ENCODE results near the gene FAS. TPM values are rescaled to one million over a fixed set of nuclear protein-coding genes. Genes with fewer than 3 reads are reported as not detected.

The FAS gene
- total RNA-seq, 1 donor from 2014 or later = 36.1 TPM

GRCh38 chr10:89047397-89047796 is 56.8 kb downstream of the FAS start:
- Histone ChIP-seq H3K27me3 (ENCODE audit: control insufficient read depth, insufficient read depth, low read length) (no peaks in the 10 kb centered on the region), H3K36me3 (ENCODE audit: control insufficient read depth, insufficient read depth, low read length) (no peaks in the 10 kb centered on the region), H3K4me3 (ENCODE audit: low read depth, low read length) (no peak overlapping the region)
- TF ChIP-seq, protein P1, sequence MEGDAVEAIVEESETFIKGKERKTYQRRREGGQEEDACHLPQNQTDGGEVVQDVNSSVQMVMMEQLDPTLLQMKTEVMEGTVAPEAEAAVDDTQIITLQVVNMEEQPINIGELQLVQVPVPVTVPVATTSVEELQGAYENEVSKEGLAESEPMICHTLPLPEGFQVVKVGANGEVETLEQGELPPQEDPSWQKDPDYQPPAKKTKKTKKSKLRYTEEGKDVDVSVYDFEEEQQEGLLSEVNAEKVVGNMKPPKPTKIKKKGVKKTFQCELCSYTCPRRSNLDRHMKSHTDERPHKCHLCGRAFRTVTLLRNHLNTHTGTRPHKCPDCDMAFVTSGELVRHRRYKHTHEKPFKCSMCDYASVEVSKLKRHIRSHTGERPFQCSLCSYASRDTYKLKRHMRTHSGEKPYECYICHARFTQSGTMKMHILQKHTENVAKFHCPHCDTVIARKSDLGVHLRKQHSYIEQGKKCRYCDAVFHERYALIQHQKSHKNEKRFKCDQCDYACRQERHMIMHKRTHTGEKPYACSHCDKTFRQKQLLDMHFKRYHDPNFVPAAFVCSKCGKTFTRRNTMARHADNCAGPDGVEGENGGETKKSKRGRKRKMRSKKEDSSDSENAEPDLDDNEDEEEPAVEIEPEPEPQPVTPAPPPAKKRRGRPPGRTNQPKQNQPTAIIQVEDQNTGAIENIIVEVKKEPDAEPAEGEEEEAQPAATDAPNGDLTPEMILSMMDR (IDR thresholded peaks at IDR 0.05; ENCODE audit: insufficient read depth, low read length, severe bottlenecking) = no peak
- no peak for FAIRE-seq
- no peak for DNase-seq (ENCODE audit: low read depth)

DNA sequence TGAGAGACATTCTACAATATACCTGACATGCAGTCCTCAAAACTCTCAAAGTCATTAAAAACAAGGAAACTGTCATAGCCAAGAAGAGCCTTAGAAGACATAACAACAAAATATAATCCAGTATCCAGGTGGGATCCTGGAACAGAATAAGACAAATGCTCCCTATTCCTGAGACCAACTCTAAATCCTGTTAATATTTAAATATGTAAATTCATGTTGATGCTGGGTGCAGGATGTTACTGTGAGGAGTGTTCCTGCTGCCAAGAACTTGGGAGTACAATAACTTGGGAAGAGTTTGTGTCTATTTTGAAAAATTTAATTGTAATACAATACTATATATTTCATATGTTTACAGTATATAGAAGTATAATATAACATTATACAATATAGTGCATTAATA is 61.0 kb downstream of the FAS start:
- Histone ChIP-seq H3K36me3 (ENCODE audit: control insufficient read depth, insufficient read depth, low read length) (no peaks in the 10 kb centered on the region), H3K4me3 (ENCODE audit: low read depth, low read length) (no peak overlapping the region), H3K27me3 (ENCODE audit: control insufficient read depth, insufficient read depth, low read length) (no peaks in the 10 kb centered on the region)
- no peak for FAIRE-seq
- DNase-seq (ENCODE audit: low read depth) = no peak
- TF ChIP-seq, protein P1 (IDR thresholded peaks at IDR 0.05; ENCODE audit: insufficient read depth, low read length, severe bottlenecking) = no peak

DNA sequence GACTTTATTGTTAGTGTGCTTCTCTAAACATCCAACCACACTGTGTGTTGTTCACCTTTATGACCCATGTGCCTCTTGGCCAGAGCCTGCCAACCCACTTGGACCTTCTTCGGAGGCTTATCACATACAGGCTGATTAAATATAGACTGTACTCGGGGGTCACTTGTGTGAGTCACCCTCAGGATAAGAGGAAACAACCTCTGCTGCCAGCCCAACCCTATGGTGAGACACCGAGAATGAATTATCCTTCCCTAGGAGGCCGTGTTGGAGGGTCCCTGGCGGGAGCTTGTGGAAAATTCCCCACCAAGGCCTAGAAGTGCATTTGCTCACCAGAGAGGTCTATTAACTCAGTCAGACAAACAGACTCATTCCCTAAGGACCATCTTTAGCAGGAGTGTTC is 63.0 kb downstream of the FAS start:
- DNase-seq (ENCODE audit: low read depth) (no peak), FAIRE-seq (no peak)
- TF ChIP-seq, protein P1 (IDR thresholded peaks at IDR 0.05; ENCODE audit: insufficient read depth, low read length, severe bottlenecking) = no peak
- H3K4me3 ChIP-seq (ENCODE audit: low read depth, low read length) = no peak overlapping the region
- H3K36me3 ChIP-seq (ENCODE audit: control insufficient read depth, insufficient read depth, low read length) = no peaks in the 10 kb centered on the region
- no peaks in the 10 kb centered on the region for H3K27me3 ChIP-seq (ENCODE audit: control insufficient read depth, insufficient read depth, low read length)

DNA sequence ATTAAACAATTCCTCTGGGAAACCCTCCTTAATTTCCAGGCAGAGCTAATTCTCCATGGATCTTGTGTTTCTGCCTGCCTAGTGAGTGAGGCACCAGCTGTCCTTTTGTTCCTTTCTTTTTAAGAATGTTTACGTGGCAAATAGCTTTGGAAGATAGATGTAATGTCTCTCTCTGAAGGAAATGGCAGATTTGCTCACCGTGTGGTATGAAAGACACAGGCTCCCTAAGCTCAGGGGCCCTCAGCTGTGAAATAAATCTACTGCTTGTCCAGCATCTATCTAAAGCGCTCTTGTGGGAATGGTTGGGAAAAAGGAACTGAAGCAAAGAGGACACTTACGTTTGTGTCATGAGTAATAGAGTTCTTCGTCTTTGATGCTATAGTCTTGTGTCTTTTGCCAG is 64.6 kb downstream of the FAS start:
- Histone ChIP-seq H3K36me3 (ENCODE audit: control insufficient read depth, insufficient read depth, low read length) (no peaks in the 10 kb centered on the region), H3K4me3 (ENCODE audit: low read depth, low read length) (no peak overlapping the region), H3K27me3 (ENCODE audit: control insufficient read depth, insufficient read depth, low read length) (no peaks in the 10 kb centered on the region)
- DNase-seq (ENCODE audit: low read depth) = no peak
- TF ChIP-seq, protein P1 (IDR thresholded peaks at IDR 0.05; ENCODE audit: insufficient read depth, low read length, severe bottlenecking) = no peak
- no peak for FAIRE-seq

- H3K27me3 ChIP-seq (ENCODE audit: control insufficient read depth, insufficient read depth, low read length) = no peaks in the 10 kb centered on the region
- TF ChIP-seq, protein P1 (IDR thresholded peaks at IDR 0.05; ENCODE audit: insufficient read depth, low read length, severe bottlenecking) = no peak
- FAIRE-seq (no peak), DNase-seq (ENCODE audit: low read depth) (no peak)
- H3K36me3 ChIP-seq (ENCODE audit: control insufficient read depth, insufficient read depth, low read length) = no peaks in the 10 kb centered on the region
- H3K4me3 ChIP-seq (ENCODE audit: low read depth, low read length) = no peak overlapping the region
Measured at GRCh38 chr10:89062861-89063260, 72.3 kb downstream of the FAS start.

DNA sequence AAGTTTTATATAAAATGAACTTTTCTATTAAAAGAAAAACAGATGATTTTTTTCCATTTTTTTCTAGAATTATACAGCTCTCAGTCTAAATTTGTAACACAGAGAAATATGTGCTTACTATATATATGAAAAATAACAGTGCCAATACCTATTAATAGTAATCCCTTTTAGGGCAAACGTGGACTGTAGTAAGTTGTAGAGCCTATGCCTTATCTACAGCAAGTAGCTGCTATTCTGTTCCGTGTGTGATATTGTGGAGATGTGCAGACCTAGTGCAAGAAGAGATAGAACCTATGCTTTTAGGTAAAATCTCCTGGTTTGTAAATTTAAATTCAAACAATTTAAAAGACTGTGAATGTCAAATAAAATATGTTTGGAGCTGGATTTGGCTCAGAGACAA is 72.9 kb downstream of the FAS start:
- DNase-seq (ENCODE audit: low read depth) (no peak), FAIRE-seq (no peak)
- no peaks in the 10 kb centered on the region for H3K27me3 ChIP-seq (ENCODE audit: control insufficient read depth, insufficient read depth, low read length)
- TF ChIP-seq, protein P1 (IDR thresholded peaks at IDR 0.05; ENCODE audit: insufficient read depth, low read length, severe bottlenecking) = no peak
- H3K4me3 ChIP-seq (ENCODE audit: low read depth, low read length) = no peak overlapping the region
- H3K36me3 ChIP-seq (ENCODE audit: control insufficient read depth, insufficient read depth, low read length) = no peaks in the 10 kb centered on the region
